ENCODE data around the gene PPP1R7. TPM values are rescaled to one million over a fixed set of nuclear protein-coding genes. Genes with fewer than 3 reads are reported as not detected.

The PPP1R7 gene
- total RNA-seq, 1 donor from 2014 or later: 52.9 TPM

- H3K36me3 ChIP-seq: no peaks in the 10 kb centered on the region
- H3K4me3 Mint-ChIP-seq: no peak overlapping the region
These were observed 33.0 kb downstream of the PPP1R7 start for GRCh38 chr2:241183221-241183620.

DNA sequence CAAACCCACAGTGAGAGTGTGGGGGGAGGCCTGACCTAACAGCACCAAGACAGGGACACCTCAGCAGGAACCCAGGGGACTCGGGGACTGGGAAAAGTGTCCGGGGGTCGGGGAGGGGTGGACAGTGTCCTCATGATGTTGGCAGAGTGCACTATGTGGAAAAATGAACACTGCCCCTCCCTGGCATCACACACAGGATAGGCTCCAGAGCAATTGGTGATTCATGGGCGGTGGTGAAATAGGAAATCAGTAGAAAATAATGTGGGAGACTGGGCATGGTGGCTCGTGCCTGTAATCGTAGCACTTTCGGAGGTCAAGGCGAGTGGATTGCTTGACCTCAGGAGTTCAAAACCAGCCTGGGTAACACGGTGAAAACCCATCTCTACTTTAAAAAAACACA lies 34.6 kb downstream of the PPP1R7 start:
- Mint-ChIP-seq H3K9me3 (no peaks in the 10 kb centered on the region), H3K36me3 (no peaks in the 10 kb centered on the region), H3K27ac (no peak overlapping the region), H3K4me3 (no peak overlapping the region), H3K27me3 (ENCODE audit: insufficient read depth, low read depth) (peaks cover 2% of the 10 kb centered on the region), H3K4me1 (peaks cover 7% of the 10 kb centered on the region)
- Histone ChIP-seq H4K20me1 (ENCODE audit: low read depth) (no peaks in the 10 kb centered on the region), H3K36me3 (no peaks in the 10 kb centered on the region), H3K4me1 (peaks cover 10% of the 10 kb centered on the region), H2AFZ (replicated peaks) (no peak overlapping the region), H3K27me3 (no peaks in the 10 kb centered on the region), H3K27ac (no peak overlapping the region), H3K9me3 (ENCODE audit: low read depth) (no peaks in the 10 kb centered on the region), H3K4me3 (no peak overlapping the region), H3K4me2 (no peak overlapping the region), H3K9ac (no peak overlapping the region), H3K79me2 (ENCODE audit: low read depth) (no peaks in the 10 kb centered on the region), H3F3A (ENCODE audit: low read depth) (no peaks in the 10 kb centered on the region)
- DNase-seq (ENCODE audit: low spot score): no peak
- TF ChIP-seq CTCF (IDR thresholded peaks at IDR 0.05): no peak
- no peak for TF ChIP-seq EZH2 (IDR thresholded peaks at IDR 0.05)
- no peak for TF ChIP-seq EZH2phosphoT487 (IDR thresholded peaks at IDR 0.05)

More at GRCh38 chr2:241183221-241183620, 33.0 kb downstream of the PPP1R7 start:
- Histone ChIP-seq H3K9ac (no peak overlapping the region), H3K9me3 (ENCODE audit: low read depth) (no peaks in the 10 kb centered on the region), H3K4me1 (peaks cover 4% of the 10 kb centered on the region), H3K4me2 (no peak overlapping the region), H4K20me1 (ENCODE audit: low read depth) (no peaks in the 10 kb centered on the region), H3F3A (ENCODE audit: low read depth) (no peaks in the 10 kb centered on the region), H3K27ac (no peak overlapping the region), H3K4me3 (no peak overlapping the region), H2AFZ (replicated peaks) (no peak overlapping the region), H3K79me2 (ENCODE audit: low read depth) (no peaks in the 10 kb centered on the region), H3K27me3 (no peaks in the 10 kb centered on the region)
- H3K4me1 Mint-ChIP-seq: peaks cover 14% of the 10 kb centered on the region
- no peaks in the 10 kb centered on the region for H3K9me3 Mint-ChIP-seq
- no peak overlapping the region for H3K27ac Mint-ChIP-seq
- H3K27me3 Mint-ChIP-seq (ENCODE audit: insufficient read depth, low read depth): peaks cover 2% of the 10 kb centered on the region
- TF ChIP-seq EZH2 (IDR thresholded peaks at IDR 0.05): no peak
- TF ChIP-seq EZH2phosphoT487 (IDR thresholded peaks at IDR 0.05): no peak
- TF ChIP-seq CTCF (IDR thresholded peaks at IDR 0.05): no peak
- peaks cover under 1% of the 10 kb centered on the region for H3K36me3 Mint-ChIP-seq
- no peak for DNase-seq (ENCODE audit: low spot score)

DNA sequence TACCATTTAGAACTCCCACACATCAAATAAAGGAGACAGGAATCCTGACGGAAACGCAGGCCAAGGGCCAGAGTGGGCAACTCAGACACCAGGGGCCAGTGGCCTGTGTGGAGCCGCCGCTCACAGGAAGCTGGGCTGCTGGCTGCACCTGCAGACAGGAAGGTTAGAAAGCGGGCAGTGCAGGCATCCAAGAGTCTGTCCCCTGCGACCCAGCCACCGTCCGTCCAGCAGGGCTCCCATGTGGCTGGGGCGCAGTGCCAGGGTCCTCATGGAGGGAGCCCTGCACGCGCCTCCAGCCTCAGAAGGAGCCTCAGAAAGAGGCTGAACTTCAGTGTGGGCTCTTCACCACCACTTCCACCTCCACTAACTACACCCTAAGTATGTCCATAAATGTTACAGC lies 35.7 kb downstream of the PPP1R7 start:
- H3K27ac ChIP-seq: no peak overlapping the region
- peaks cover 2% of the 10 kb centered on the region for H3K27me3 Mint-ChIP-seq (ENCODE audit: insufficient read depth, low read depth)
- H3K36me3 ChIP-seq: no peaks in the 10 kb centered on the region

More for the DNA sequence above, 35.7 kb downstream of the PPP1R7 start:
- no peak overlapping the region for H3K27ac Mint-ChIP-seq
- Histone ChIP-seq H3K4me2 (no peak overlapping the region), H2AFZ (replicated peaks) (no peak overlapping the region), H4K20me1 (ENCODE audit: low read depth) (no peaks in the 10 kb centered on the region), H3K4me1 (peaks cover 10% of the 10 kb centered on the region), H3K4me3 (no peak overlapping the region), H3F3A (ENCODE audit: low read depth) (no peaks in the 10 kb centered on the region), H3K9ac (no peak overlapping the region), H3K9me3 (ENCODE audit: low read depth) (no peaks in the 10 kb centered on the region), H3K79me2 (ENCODE audit: low read depth) (no peaks in the 10 kb centered on the region), H3K27me3 (no peaks in the 10 kb centered on the region)
- DNase-seq (ENCODE audit: low spot score): no peak
- H3K36me3 Mint-ChIP-seq: no peaks in the 10 kb centered on the region
- H3K9me3 Mint-ChIP-seq: no peaks in the 10 kb centered on the region
- no peak for TF ChIP-seq EZH2phosphoT487 (IDR thresholded peaks at IDR 0.05)
- TF ChIP-seq CTCF (IDR thresholded peaks at IDR 0.05): no peak
- TF ChIP-seq EZH2 (IDR thresholded peaks at IDR 0.05): no peak
- no peak overlapping the region for H3K4me3 Mint-ChIP-seq
- peaks cover 7% of the 10 kb centered on the region for H3K4me1 Mint-ChIP-seq

All from neural progenitor cell (in vitro differentiated cells).